Hepatocyte (in vitro differentiated cells): ENCODE results near the gene RFX8. TPM values are rescaled to one million over a fixed set of nuclear protein-coding genes. Genes with fewer than 3 reads are reported as not detected.

Experiments
- DNase-seq: peaks from one replicate; pipeline ENCODE4 v3.0.0-alpha.2; 2016; ENCODE audit warnings: low spot score
- H2AFZ ChIP-seq: fragments of 200-600 bp; sonication (generic); 2 replicates; pipeline ENCODE4 v1.6.0; 2016; ENCODE audit warnings: antibody characterized with exemption, mild to moderate bottlenecking
- H3K27ac ChIP-seq: fragments of 200-600 bp; sonication (generic); 2 replicates; pipeline ENCODE4 v1.5.1; 2016; ENCODE audit warnings: mild to moderate bottlenecking
- H3K27me3 ChIP-seq: fragments of 200-600 bp; sonication (generic); 2 replicates; pipeline ENCODE4 v1.6.1; 2016
- H3K36me3 ChIP-seq: fragments of 200-600 bp; sonication (generic); replicated peaks from 2 replicates; pipeline ENCODE4 v1.5.1; 2016; ENCODE audit warnings: low read depth; ENCODE audit not compliant: insufficient read depth
- H3K4me1 ChIP-seq: fragments of 200-600 bp; sonication (generic); 2 replicates; pipeline ENCODE4 v1.5.1; 2016; ENCODE audit warnings: mild to moderate bottlenecking, moderate library complexity; ENCODE audit not compliant: insufficient read depth
- H3K4me2 ChIP-seq: fragments of 200-600 bp; sonication (generic); 2 replicates; pipeline ENCODE4 v1.6.0; 2016
- H3K4me3 ChIP-seq: fragments of 200-600 bp; sonication (generic); 2 replicates; pipeline ENCODE4 v1.5.1; 2016; ENCODE audit warnings: mild to moderate bottlenecking
- H3K79me2 ChIP-seq: fragments of 200-600 bp; sonication (generic); 2 replicates; pipeline ENCODE4 v1.6.0; 2017; ENCODE audit warnings: mild to moderate bottlenecking
- H3K9me2 ChIP-seq: fragments of 200-600 bp; sonication (generic); replicated peaks from 2 replicates; pipeline ENCODE4 v1.6.0; 2017; ENCODE audit warnings: mild to moderate bottlenecking; ENCODE audit not compliant: insufficient read depth
- H3K9me3 ChIP-seq: fragments of 200-600 bp; sonication (generic); 2 replicates; pipeline ENCODE4 v1.5.1; 2016; ENCODE audit warnings: low read depth, mild to moderate bottlenecking
- H4K20me1 ChIP-seq: fragments of 200-600 bp; sonication (generic); 2 replicates; pipeline ENCODE4 v1.6.0; 2016; ENCODE audit warnings: mild to moderate bottlenecking; ENCODE audit not compliant: insufficient read depth, poor library complexity, severe bottlenecking
- EZH2 ChIP-seq: fragments of 200-600 bp; sonication (generic); IDR thresholded peaks from 2 replicates; pipeline ENCODE4 v1.6.1; 2016; ENCODE audit warnings: antibody characterized with exemption, mild to moderate bottlenecking, borderline replicate concordance
- EZH2phosphoT487 ChIP-seq: fragments of 200-600 bp; sonication (generic); IDR thresholded peaks from one replicate; pipeline ENCODE4 v1.6.1; 2018; ENCODE audit warnings: antibody characterized with exemption, mild to moderate bottlenecking, low read depth, moderate library complexity; ENCODE audit not compliant: unreplicated experiment, severe bottlenecking
- WGBS: methylation state at CpG from one replicate; pipeline ENCODE4 v1.1.6; 2016; ENCODE audit warnings: low lambda C conversion rate; ENCODE audit errors: missing lambda C conversion rate; 5-methylcytosine and 5-hydroxymethylcytosine counted together
- polyA plus RNA-seq: library from polyadenylated mRNA; unstranded; fragments of >200 nt; fragmentation: Nextera tagmentation; extraction: Ambion mirVana; gene quantifications from 2 replicates; pipeline ENCODE4 v1.2.1, GENCODE V29; 2016
- total RNA-seq: library from RNA; depleted of rRNA; stranded (reverse); fragments of >200 nt; gene quantifications from 2 replicates; pipeline ENCODE4 v1.2.3, GENCODE V29; 2014
- TF ChIP-seq, protein P1 (sequence below): fragments of 200-600 bp; sonication (generic); IDR thresholded peaks from 2 replicates; pipeline ENCODE4 v1.5.1; 2016; ENCODE audit warnings: antibody characterized with exemption, mild to moderate bottlenecking; ENCODE audit not compliant: poor library complexity

Gene RFX8
- total and polyA plus RNA-seq, 2 experiments from 2014 or later, result 0.52 TPM; not detected in 1

DNA sequence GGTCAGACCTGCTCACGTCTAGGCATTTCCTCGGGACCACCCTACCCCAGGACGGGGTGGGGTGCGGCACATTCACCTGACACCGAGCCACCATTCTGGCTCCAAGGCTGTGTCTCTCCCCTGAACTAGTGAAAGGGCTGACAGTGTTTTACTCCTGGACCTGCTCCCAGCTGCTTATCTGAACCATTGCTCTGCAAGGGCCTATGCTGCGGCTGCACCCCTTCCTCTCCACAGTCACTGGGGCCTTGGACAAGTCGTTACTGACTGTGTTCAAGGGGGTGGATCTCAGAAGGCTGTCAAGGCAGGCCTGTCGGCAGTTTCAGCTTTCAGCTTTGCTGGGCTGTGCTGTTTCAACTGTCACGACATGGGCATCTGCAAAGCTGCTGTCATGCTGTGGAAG lies 99.3 kb downstream of the RFX8 start:
- H3K27me3 ChIP-seq, result no peaks in the 10 kb centered on the region
- TF ChIP-seq EZH2, result no peak
- TF ChIP-seq EZH2phosphoT487, result no peak
- TF ChIP-seq, protein P1, sequence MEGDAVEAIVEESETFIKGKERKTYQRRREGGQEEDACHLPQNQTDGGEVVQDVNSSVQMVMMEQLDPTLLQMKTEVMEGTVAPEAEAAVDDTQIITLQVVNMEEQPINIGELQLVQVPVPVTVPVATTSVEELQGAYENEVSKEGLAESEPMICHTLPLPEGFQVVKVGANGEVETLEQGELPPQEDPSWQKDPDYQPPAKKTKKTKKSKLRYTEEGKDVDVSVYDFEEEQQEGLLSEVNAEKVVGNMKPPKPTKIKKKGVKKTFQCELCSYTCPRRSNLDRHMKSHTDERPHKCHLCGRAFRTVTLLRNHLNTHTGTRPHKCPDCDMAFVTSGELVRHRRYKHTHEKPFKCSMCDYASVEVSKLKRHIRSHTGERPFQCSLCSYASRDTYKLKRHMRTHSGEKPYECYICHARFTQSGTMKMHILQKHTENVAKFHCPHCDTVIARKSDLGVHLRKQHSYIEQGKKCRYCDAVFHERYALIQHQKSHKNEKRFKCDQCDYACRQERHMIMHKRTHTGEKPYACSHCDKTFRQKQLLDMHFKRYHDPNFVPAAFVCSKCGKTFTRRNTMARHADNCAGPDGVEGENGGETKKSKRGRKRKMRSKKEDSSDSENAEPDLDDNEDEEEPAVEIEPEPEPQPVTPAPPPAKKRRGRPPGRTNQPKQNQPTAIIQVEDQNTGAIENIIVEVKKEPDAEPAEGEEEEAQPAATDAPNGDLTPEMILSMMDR, result no peak
- DNase-seq, result no peak
- WGBS, result 67% methylated on average over 9 of the region's 9 CpGs
- H2AFZ ChIP-seq, result no peak overlapping the region
- H3K9me3 ChIP-seq, result peaks cover 6% of the 10 kb centered on the region
- no peak overlapping the region for H3K4me3 ChIP-seq
- H3K27ac ChIP-seq, result no peak overlapping the region
- H3K36me3 ChIP-seq, result no peaks in the 10 kb centered on the region
- no peaks in the 10 kb centered on the region for H4K20me1 ChIP-seq
- no peaks in the 10 kb centered on the region for H3K79me2 ChIP-seq
- no peaks in the 10 kb centered on the region for H3K4me1 ChIP-seq
- H3K9me2 ChIP-seq, result no peaks in the 10 kb centered on the region
- H3K4me2 ChIP-seq, result no peak overlapping the region

DNA sequence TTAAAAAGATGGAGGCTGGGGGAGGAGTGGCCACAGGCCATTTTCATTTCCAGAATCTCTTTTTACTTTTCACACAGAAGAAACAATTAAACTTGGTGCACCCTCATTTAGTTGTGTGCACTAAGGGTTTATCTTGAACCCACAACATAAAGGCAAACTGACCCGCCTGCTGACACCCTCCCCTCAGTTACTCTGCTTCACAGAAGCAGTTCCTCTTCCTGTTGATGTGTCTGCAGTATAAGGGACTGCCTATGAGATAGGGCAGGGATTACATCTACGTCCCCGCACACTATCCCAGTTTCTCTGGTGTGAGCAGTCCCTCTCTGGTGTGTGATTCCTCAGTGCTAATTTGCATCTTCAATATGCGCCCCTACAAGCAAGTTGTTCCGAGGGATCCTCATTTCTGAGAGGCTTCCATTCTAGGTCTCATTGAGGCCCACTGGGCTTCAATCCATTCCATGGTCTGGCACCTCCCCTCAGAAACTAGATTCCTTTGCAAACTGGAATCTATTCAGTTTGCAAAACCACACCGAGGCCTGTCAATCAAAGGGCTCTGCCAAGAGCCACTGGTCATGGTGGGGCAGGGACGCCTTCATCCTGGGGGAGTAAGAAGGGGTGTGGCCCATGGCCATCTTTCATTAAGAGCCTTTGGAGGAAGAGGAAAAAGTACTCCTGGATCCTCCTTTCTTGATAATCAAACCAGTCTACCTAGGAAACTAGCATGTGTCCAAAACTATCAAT lies 99.9 kb downstream of the RFX8 start:
- H4K20me1 ChIP-seq, result no peaks in the 10 kb centered on the region
- TF ChIP-seq EZH2phosphoT487 (no peak), EZH2 (no peak)
- TF ChIP-seq, protein P1, result no peak

DNA sequence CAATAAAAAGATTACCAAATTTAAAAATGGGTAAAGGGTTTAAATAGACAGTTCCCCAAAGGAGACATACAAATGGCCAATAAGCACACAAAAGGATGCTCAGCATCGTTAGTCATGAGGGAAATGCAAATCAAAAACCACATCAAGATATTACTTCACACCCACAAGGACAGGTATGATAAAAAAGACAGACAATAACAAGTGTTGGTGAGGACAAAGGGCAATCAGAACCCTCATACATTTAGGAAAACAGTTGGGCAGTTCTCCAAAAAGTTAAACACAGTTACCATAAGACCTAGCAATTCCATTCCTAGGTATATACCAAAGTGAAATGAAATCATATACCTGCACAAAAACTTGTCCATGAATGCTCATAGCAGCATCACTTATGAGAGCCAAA lies 102.1 kb downstream of the RFX8 start:
- Histone ChIP-seq H3K9me2 (no peaks in the 10 kb centered on the region), H3K9me3 (peaks cover 6% of the 10 kb centered on the region), H3K4me3 (no peak overlapping the region), H3K27me3 (no peaks in the 10 kb centered on the region), H3K4me2 (no peak overlapping the region), H3K36me3 (no peaks in the 10 kb centered on the region), H2AFZ (no peak overlapping the region), H3K4me1 (no peaks in the 10 kb centered on the region), H4K20me1 (no peaks in the 10 kb centered on the region), H3K27ac (no peak overlapping the region), H3K79me2 (no peaks in the 10 kb centered on the region)
- TF ChIP-seq, protein P1, result no peak
- no peak for TF ChIP-seq EZH2phosphoT487
- no peak for TF ChIP-seq EZH2
- DNase-seq, result no peak
- WGBS, result 75% methylated on average over 1 of the region's 1 CpG

More for the DNA sequence above, 99.9 kb downstream of the RFX8 start:
- Histone ChIP-seq H3K27ac (no peak overlapping the region), H3K9me3 (peaks cover 6% of the 10 kb centered on the region), H3K4me3 (no peak overlapping the region), H3K4me1 (no peaks in the 10 kb centered on the region), H3K79me2 (no peaks in the 10 kb centered on the region), H3K9me2 (no peaks in the 10 kb centered on the region), H3K36me3 (no peaks in the 10 kb centered on the region), H3K4me2 (no peak overlapping the region), H3K27me3 (no peaks in the 10 kb centered on the region), H2AFZ (no peak overlapping the region)
- no peak for DNase-seq
- WGBS, result 91% methylated on average over 7 of the region's 7 CpGs
